Measurements from ENCODE around the gene CERT1.

The CERT1 gene

DNA sequence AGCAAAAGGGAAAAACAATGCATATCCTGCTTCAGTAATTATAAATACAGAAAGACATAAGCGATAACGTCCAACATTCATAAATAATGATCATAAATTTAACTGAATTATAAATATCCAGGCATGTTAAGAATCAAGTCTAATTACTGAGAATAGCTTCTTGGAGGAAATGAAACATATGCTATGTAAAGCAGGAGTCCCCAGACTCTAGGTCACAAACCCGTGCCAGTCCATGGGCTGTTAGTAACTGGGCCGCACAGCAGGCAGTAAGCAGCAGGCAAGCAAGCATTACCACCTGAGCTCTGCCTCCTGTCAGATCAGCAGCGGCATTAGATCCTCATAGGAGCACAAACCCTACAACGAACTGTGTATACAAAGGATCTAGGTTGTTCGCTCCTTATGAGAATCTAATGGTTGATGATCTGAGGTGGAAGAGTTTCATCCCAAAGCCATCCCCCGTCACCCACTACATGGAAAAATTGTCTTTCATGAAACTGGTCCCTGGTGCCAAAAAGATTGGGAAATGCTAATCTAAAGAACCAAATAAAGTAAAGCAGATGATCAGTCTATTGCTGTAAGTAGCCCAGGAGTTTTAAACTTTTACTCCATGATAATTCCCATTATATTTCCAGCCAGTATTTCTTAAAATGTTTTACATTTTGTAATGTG lies 50.4 kb downstream of the CERT1 start:
- Histone ChIP-seq H2AFZ (ENCODE audit: low read depth, low read length) (no peak overlapping the region), H3K4me1 (ENCODE audit: insufficient read depth, low read length) (no peaks in the 10 kb centered on the region), H3K4me3 (ENCODE audit: low read length) (no peak overlapping the region), H3K36me3 (ENCODE audit: insufficient read depth, low read length) (peaks cover 3% of the 10 kb centered on the region), H3K27me3 (ENCODE audit: insufficient read depth, low read length) (no peaks in the 10 kb centered on the region), H3K9me3 (ENCODE audit: low read length) (peaks cover 6% of the 10 kb centered on the region)

DNA sequence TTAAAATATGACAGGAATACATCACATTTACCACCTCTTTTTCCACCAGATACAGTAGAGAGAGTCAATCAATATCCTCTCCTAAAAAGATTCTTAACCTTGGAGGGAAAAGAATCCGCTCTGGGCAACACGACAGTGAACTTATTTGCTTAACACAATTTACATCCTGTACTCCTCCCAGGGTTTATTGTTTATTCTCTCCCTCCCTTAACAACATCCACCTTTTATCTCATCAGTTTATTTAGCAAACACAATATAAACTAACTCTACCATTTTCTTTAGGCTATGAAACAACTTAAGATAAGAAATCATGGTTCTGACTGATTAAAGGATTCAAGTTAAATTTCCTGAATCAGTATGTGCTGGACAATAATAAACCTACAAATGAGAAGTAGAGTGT lies 50.9 kb downstream of the CERT1 start:
- H3K36me3 ChIP-seq (ENCODE audit: insufficient read depth, low read length), result peaks cover 3% of the 10 kb centered on the region
- H3K4me3 ChIP-seq (ENCODE audit: low read length), result no peak overlapping the region
- H3K27me3 ChIP-seq (ENCODE audit: insufficient read depth, low read length), result no peaks in the 10 kb centered on the region

DNA sequence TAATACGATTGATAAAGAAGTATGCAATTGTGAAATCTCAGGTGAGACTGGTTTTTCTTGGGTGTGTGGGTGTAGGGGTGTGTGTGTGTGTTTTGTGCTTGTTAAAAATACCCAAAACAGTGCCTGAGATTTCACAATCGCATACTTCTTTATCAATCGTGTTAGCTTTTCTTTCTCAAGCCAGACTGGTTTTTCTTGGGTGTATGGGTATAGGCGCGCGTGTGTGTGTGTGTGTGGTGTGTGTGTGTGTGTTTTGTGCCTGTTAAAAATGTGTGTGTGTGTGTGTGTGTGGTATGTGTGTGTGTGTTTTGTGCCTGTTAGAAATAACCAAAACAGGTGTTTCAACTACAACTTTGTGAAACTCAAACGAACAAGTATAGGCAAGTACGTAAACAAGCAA lies 53.7 kb downstream of the CERT1 start:
- Histone ChIP-seq H3K36me3 (ENCODE audit: insufficient read depth, low read length) (peaks cover 3% of the 10 kb centered on the region), H2AFZ (ENCODE audit: low read depth, low read length) (no peak overlapping the region)

More for the DNA sequence above, 50.9 kb downstream of the CERT1 start:
- Histone ChIP-seq H3K4me1 (ENCODE audit: insufficient read depth, low read length) (no peaks in the 10 kb centered on the region), H2AFZ (ENCODE audit: low read depth, low read length) (no peak overlapping the region), H3K9me3 (ENCODE audit: low read length) (peaks cover 6% of the 10 kb centered on the region)

DNA sequence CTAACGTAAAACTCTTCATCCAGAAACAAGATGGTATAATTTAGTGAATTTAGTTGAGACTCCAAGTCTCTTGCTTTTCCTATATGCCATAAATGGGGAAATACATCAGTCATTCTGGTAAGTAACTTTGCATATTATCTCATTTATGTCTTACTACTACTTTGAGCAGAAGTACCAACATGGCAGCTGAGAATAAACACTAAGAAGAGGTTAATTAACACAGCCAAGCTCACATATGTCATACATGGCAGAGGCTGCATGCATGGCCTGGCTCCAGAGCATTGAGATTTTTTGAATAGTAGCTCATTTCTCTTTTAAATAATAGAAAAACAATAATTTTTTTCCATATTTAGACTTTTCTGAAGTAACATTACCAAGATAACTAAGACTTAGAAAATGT lies 54.3 kb downstream of the CERT1 start:
- peaks cover 3% of the 10 kb centered on the region for H3K36me3 ChIP-seq (ENCODE audit: insufficient read depth, low read length)
- no peaks in the 10 kb centered on the region for H3K27me3 ChIP-seq (ENCODE audit: insufficient read depth, low read length)
- peaks cover 4% of the 10 kb centered on the region for H3K9me3 ChIP-seq (ENCODE audit: low read length)
- no peaks in the 10 kb centered on the region for H3K4me1 ChIP-seq (ENCODE audit: insufficient read depth, low read length)
- H3K4me3 ChIP-seq (ENCODE audit: low read length), result no peak overlapping the region
- H2AFZ ChIP-seq (ENCODE audit: low read depth, low read length), result no peak overlapping the region

More for the DNA sequence above, 53.7 kb downstream of the CERT1 start:
- no peaks in the 10 kb centered on the region for H3K27me3 ChIP-seq (ENCODE audit: insufficient read depth, low read length)
- peaks cover 6% of the 10 kb centered on the region for H3K9me3 ChIP-seq (ENCODE audit: low read length)
- no peaks in the 10 kb centered on the region for H3K4me1 ChIP-seq (ENCODE audit: insufficient read depth, low read length)
- no peak overlapping the region for H3K4me3 ChIP-seq (ENCODE audit: low read length)

DNA sequence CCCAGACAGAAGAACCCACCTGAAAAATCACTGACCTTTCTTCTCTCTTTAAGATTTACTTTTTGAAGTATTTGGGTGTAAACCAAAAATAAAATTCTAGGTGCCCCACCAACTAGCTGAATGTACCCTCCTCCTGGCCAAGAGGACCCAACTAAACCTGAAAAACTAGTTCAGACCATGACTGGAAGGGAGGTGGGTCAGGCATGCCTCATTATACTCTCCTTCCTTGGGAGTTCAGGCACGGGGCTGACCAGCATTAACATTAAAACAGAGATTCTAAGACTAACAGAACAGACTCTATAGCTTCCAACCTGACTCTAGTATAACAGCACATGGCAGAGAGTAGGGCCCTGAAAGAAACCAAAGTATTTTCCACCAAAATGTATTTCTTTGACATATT lies 61.4 kb downstream of the CERT1 start:
- peaks cover 7% of the 10 kb centered on the region for H3K36me3 ChIP-seq (ENCODE audit: insufficient read depth, low read length)
- H2AFZ ChIP-seq (ENCODE audit: low read depth, low read length), result no peak overlapping the region
- H3K27me3 ChIP-seq (ENCODE audit: insufficient read depth, low read length), result no peaks in the 10 kb centered on the region
- no peak overlapping the region for H3K4me3 ChIP-seq (ENCODE audit: low read length)
- no peaks in the 10 kb centered on the region for H3K4me1 ChIP-seq (ENCODE audit: insufficient read depth, low read length)
- peaks cover 12% of the 10 kb centered on the region for H3K9me3 ChIP-seq (ENCODE audit: low read length)

DNA sequence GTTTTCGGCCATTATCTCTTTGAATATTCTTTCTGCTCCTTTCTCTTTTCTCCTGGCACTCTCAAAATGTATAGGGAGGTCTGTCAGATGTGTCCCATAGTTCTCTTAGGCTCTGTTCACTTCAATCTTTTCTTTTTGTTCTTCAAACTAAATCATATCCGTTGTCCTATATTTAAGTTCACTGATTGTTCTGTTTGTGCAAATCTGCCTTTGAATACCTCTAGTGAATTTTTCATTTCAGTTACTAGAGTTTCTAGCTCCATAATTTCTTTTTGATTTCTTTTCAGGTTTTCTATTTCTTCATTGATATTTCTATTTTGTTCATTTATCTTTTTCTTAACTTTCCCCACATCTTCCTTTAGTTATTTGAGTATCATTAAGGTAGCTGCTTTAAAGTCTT lies 65.4 kb downstream of the CERT1 start:
- Histone ChIP-seq H3K36me3 (ENCODE audit: insufficient read depth, low read length) (peaks cover 7% of the 10 kb centered on the region), H3K27me3 (ENCODE audit: insufficient read depth, low read length) (no peaks in the 10 kb centered on the region), H3K4me1 (ENCODE audit: insufficient read depth, low read length) (no peaks in the 10 kb centered on the region), H3K4me3 (ENCODE audit: low read length) (no peak overlapping the region), H2AFZ (ENCODE audit: low read depth, low read length) (no peak overlapping the region), H3K9me3 (ENCODE audit: low read length) (peaks cover 14% of the 10 kb centered on the region)

DNA sequence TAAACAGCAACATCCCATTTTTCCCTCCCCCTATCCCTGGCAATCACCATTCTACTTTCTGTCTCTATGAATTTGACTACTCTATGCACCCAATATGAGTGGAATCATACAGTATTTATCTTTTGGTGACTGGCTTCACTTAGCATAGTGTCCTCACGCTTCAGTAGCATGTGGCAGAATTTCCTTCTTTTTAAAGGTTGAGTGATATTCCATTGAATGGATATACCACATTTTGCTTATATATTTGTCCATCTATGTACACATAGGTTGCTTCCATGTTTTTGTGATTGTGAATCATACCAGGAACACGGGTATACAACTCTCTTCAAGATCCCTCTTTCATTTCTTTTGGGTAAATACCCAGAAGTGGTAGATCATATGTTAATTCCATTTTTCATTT lies 69.9 kb downstream of the CERT1 start:
- Histone ChIP-seq H3K9me3 (ENCODE audit: low read length) (peaks cover 9% of the 10 kb centered on the region), H3K27me3 (ENCODE audit: insufficient read depth, low read length) (no peaks in the 10 kb centered on the region), H3K36me3 (ENCODE audit: insufficient read depth, low read length) (no peaks in the 10 kb centered on the region), H3K4me1 (ENCODE audit: insufficient read depth, low read length) (no peaks in the 10 kb centered on the region), H3K4me3 (ENCODE audit: low read length) (no peak overlapping the region), H2AFZ (ENCODE audit: low read depth, low read length) (no peak overlapping the region)

DNA sequence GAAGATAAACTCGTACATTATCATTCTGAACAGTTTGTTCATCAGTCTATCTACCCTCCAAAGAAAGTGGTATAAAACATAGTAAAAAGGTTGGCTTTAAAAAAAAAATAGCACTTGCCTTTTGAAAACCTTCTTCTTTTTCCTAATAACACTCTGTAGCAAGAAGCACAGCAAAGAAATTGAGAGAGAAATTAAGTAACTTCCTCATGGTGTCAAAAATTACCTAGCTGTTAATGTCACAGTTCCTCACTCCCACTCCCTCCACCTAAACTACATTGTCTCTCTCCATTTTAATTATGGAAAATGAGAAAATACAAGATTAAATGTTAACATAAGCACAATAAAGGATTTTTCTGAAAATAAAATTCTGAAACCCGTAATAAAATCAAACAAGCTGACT lies 72.2 kb downstream of the CERT1 start:
- H3K27me3 ChIP-seq (ENCODE audit: insufficient read depth, low read length), result no peaks in the 10 kb centered on the region
- H3K9me3 ChIP-seq (ENCODE audit: low read length), result peaks cover 2% of the 10 kb centered on the region
- H3K4me1 ChIP-seq (ENCODE audit: insufficient read depth, low read length), result no peaks in the 10 kb centered on the region
- no peak overlapping the region for H3K4me3 ChIP-seq (ENCODE audit: low read length)
- no peaks in the 10 kb centered on the region for H3K36me3 ChIP-seq (ENCODE audit: insufficient read depth, low read length)
- H2AFZ ChIP-seq (ENCODE audit: low read depth, low read length), result no peak overlapping the region

DNA sequence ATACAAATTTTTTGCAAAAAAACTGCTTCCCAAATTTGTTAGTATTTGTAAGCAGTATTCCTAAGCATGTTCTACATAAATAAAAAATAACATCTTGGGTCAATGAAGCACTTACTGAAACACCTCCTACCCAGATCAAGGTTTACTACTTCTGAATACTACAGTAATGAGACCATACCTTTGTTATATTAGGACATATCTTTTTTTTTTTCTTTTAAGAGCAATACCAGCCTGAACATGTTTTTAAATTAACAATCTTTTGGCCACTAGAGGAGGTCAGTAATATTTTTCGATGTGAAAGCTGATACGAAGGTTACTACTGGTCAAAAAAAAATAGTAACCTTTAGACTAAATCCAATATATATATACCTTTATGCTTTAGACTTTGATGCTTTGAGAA lies 72.7 kb downstream of the CERT1 start:
- Histone ChIP-seq H3K36me3 (ENCODE audit: insufficient read depth, low read length) (no peaks in the 10 kb centered on the region), H2AFZ (ENCODE audit: low read depth, low read length) (no peak overlapping the region), H3K9me3 (ENCODE audit: low read length) (peaks cover 2% of the 10 kb centered on the region), H3K27me3 (ENCODE audit: insufficient read depth, low read length) (no peaks in the 10 kb centered on the region), H3K4me3 (ENCODE audit: low read length) (no peak overlapping the region), H3K4me1 (ENCODE audit: insufficient read depth, low read length) (no peaks in the 10 kb centered on the region)

DNA sequence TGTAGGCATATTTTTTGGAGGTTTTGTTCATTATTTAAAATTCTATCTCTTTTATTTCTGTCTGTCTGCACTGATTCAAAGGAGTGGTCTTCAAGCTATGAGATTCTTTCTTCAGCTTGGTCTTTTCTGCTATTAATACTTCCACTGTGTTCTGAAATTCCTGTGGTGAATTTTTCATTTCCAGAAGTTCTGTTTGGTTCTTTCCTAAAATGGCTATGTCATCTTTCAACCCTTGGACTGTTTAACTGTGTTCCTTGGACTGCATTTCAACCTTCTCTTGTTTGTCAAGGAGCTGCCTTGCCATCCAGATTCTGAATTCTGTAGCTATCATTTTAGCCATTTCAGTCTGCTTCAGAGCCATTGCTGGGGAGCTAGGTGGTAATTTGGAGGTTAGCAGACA lies 76.3 kb downstream of the CERT1 start:
- Histone ChIP-seq H3K27me3 (ENCODE audit: insufficient read depth, low read length) (no peaks in the 10 kb centered on the region), H3K4me1 (ENCODE audit: insufficient read depth, low read length) (no peaks in the 10 kb centered on the region), H2AFZ (ENCODE audit: low read depth, low read length) (no peak overlapping the region), H3K4me3 (ENCODE audit: low read length) (no peak overlapping the region), H3K9me3 (ENCODE audit: low read length) (no peaks in the 10 kb centered on the region), H3K36me3 (ENCODE audit: insufficient read depth, low read length) (no peaks in the 10 kb centered on the region)

DNA sequence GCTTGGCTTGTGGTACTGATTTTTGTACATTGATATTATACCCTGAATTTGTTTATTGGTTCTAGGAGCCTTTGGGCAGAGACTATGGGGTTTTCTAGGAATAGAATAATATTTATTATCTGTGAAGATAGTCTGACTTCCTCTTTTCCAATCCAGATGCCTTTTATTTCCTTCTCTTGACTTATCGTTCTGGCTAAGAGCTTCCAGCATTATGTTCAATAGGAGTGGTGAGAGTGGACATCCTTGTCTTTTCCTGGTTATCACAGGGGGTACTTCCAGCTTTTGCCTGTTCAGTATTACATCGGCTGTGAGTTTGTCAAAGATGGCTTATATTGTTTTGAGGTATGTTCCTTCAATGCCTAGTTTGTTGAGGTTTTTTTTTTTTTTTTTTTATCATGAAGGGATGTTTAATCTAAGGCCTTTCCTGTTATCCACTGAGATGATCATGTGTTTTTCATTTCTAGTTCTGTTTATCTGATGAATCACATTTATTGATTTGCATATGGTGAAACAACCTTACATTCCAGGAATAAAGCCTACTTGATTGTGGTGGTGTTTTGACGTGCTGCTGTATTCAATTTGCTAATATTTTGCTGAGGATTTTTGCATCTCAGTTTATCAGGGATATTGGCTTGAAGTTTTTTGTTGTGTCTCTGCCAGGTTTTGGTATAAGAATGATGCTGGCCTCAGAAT lies 77.5 kb downstream of the CERT1 start:
- Histone ChIP-seq H3K4me3 (ENCODE audit: low read length) (no peak overlapping the region), H3K27me3 (ENCODE audit: insufficient read depth, low read length) (no peaks in the 10 kb centered on the region), H2AFZ (ENCODE audit: low read depth, low read length) (no peak overlapping the region), H3K36me3 (ENCODE audit: insufficient read depth, low read length) (no peaks in the 10 kb centered on the region), H3K4me1 (ENCODE audit: insufficient read depth, low read length) (no peaks in the 10 kb centered on the region), H3K9me3 (ENCODE audit: low read length) (no peaks in the 10 kb centered on the region)

DNA sequence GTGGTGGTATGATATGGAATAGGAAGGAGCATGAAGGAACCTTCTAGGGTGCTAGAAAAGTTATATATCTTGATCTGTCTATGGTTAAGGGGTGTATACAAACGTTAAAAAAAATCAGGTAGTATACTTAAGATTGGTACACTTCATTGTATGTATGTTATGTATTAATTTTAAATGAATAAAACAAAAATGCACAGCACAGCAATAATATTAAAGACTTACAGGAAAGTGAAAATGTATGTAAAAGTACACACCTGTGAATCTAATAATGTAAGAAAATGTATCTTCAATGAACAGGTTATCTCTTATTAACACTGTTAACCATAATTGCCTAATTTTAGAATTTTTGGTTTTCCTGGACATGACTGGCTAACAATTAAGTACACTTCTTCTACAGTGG lies 97.2 kb downstream of the CERT1 start:
- H3K36me3 ChIP-seq (ENCODE audit: insufficient read depth, low read length), result peaks cover 23% of the 10 kb centered on the region
- H3K4me1 ChIP-seq (ENCODE audit: insufficient read depth, low read length), result no peaks in the 10 kb centered on the region
- H2AFZ ChIP-seq (ENCODE audit: low read depth, low read length), result no peak overlapping the region

DNA sequence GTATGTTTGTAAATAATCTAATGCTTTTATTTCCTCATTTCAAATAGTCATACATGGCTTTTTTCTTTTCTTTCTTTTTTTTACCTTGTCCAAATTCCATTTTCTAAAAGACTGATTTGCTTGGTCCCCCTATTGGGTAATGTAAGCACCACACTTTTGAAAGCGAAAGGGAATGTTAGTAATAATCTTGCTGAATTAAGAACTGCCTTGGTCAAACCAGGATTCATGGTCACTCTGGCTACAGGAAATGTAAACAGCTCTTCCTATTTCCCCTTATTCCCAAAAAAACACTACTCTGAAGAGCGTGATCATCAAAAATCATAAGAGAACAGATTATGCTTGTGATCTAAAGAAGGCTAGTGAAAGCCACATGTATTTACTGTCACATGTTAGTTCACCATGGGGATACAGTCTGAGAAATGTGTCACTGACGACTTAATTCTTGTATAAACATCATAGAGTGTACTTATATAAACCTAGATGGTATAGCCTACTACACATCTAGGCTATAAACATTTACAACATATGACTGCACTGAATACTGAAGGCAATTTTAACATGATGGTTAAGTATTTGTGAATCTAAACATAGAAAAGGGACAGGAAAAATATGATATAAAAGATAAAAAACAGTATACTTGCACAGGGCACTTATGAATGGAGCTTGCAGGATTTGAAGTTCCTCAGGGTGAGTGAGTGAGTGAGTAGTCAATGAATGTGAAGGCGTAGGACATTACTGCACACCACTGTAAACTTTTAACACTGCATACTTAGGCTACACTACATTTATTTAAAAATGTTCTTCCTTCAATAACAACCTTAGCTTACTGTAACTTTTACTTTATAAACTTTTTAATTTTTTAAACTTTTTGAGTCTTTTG lies 99.1 kb downstream of the CERT1 start:
- Histone ChIP-seq H3K9me3 (ENCODE audit: low read length) (no peaks in the 10 kb centered on the region), H3K36me3 (ENCODE audit: insufficient read depth, low read length) (peaks cover 15% of the 10 kb centered on the region), H3K4me1 (ENCODE audit: insufficient read depth, low read length) (no peaks in the 10 kb centered on the region)

More for the DNA sequence above, 97.2 kb downstream of the CERT1 start:
- Histone ChIP-seq H3K4me3 (ENCODE audit: low read length) (no peak overlapping the region), H3K9me3 (ENCODE audit: low read length) (no peaks in the 10 kb centered on the region), H3K27me3 (ENCODE audit: insufficient read depth, low read length) (no peaks in the 10 kb centered on the region)

More for the DNA sequence above, 99.1 kb downstream of the CERT1 start:
- Histone ChIP-seq H3K27me3 (ENCODE audit: insufficient read depth, low read length) (no peaks in the 10 kb centered on the region), H2AFZ (ENCODE audit: low read depth, low read length) (no peak overlapping the region), H3K4me3 (ENCODE audit: low read length) (no peak overlapping the region)

All from neuron (in vitro differentiated cells).